K562 (cell line): Measurements from ENCODE around the gene TSC22D1. TPM values are rescaled to one million over a fixed set of nuclear protein-coding genes. Genes with fewer than 3 reads are reported as not detected.

Source experiments
- ATAC-seq: fragments of 200-7000 bp; cut with Tn5 transposase; 3 replicates; pipeline ENCODE4 v1.9.1; 2020; ENCODE audit warnings: moderate library complexity
- BruUV-seq: library from RNA; stranded (reverse); fragments of 400-500 nt; replicated peaks from 2 replicates; lab custom pipeline; 2021; lab: Mats Ljungman, UMichigan
- CTCF ChIA-PET: fragments of 300-600 bp; formaldehyde crosslinking; extraction: SDS; loops from one replicate; lab custom pipeline; 2021; ENCODE audit warnings: low intra/inter-chr PET ratio; lab: Yijun Ruan, JAX
- POLR2A ChIA-PET: fragments of 300-600, 350-650 bp; sonication (Branson Sonifier 250); formaldehyde crosslinking; extraction: SDS; loops from one replicate; lab custom pipeline; 2021; ENCODE audit warnings: antibody characterized with exemption, inconsistent platforms; lab: Yijun Ruan, JAX
- DNase-seq, 4 experiments: peaks; one replicate each; pipeline versions ENCODE4 v3.0.0 to v3.0.0-alpha.2; 2011 to 2018; ENCODE audit warnings: low spot score in 3 of 4, mixed read lengths in 3 of 4; ENCODE audit errors: extremely low read depth in 1 of 4
- FAIRE-seq: peaks from 2 replicates; lab custom pipeline; 2011; peaks lifted over from hg19 to GRCh38; lab: Jason Lieb, UNC
- H2AFZ ChIP-seq: 2 replicates; pipeline ENCODE4 v1.6.0; 2011; ENCODE audit warnings: low read depth, low read length, control low read depth, inconsistent platforms
- H3K27ac ChIP-seq: fragments of 200-600 bp; 3 replicates; pipeline ENCODE4 v1.8.0; 2011; ENCODE audit warnings: low read depth, mild to moderate bottlenecking, control low read depth, inconsistent platforms, low read length, moderate library complexity, mixed read lengths; ENCODE audit errors: extremely low read depth
- H3K27me3 ChIP-seq, 2 experiments: fragments of 300-600 bp in 1 of 2; 2 replicates in 1 of 2; 3 replicates in 1 of 2; pipeline versions ENCODE4 v1.6.0 to v1.8.0; 2011; ENCODE audit warnings: inconsistent platforms in 2 of 2, low read length in 2 of 2, mild to moderate bottlenecking in 1 of 2, mixed read lengths in 1 of 2, moderate library complexity in 1 of 2; ENCODE audit not compliant: control insufficient read depth in 2 of 2, insufficient read depth in 2 of 2
- H3K36me3 ChIP-seq: fragments of 300-600 bp; 3 replicates; pipeline ENCODE4 v1.8.0; 2011; ENCODE audit warnings: mild to moderate bottlenecking, low read length, inconsistent platforms; ENCODE audit not compliant: control insufficient read depth, insufficient read depth
- H3K4me1 ChIP-seq, 2 experiments: fragments of 200-600 bp in 1 of 2; replicated peaks in 1 of 2; 2 replicates in 1 of 2; 3 replicates in 1 of 2; pipeline versions ENCODE4 v1.5.1 to v1.8.0; 2011; ENCODE audit warnings: inconsistent platforms in 2 of 2, low read length in 2 of 2, mild to moderate bottlenecking in 1 of 2, mixed read lengths in 1 of 2, moderate library complexity in 1 of 2; ENCODE audit not compliant: control insufficient read depth in 2 of 2, insufficient read depth in 2 of 2
- H3K4me2 ChIP-seq: 2 replicates; pipeline ENCODE4 v1.6.1; 2011; ENCODE audit warnings: low read length, control low read depth, inconsistent platforms, mixed read lengths; ENCODE audit not compliant: insufficient read depth
- H3K4me3 ChIP-seq: fragments of 200-600 bp; sonication (generic), shearing (Covaris generic); 2 replicates; pipeline ENCODE4 v1.5.1; 2016; ENCODE audit warnings: control low read depth, inconsistent platforms
- H3K79me2 ChIP-seq: fragments of 200-600 bp; 3 replicates; pipeline ENCODE4 v1.8.0; 2011; ENCODE audit warnings: low read length, inconsistent platforms; ENCODE audit not compliant: control insufficient read depth, insufficient read depth
- H3K9ac ChIP-seq, 2 experiments: 2 replicates each; pipeline versions ENCODE4 v1.6.0 to v1.6.1; 2011; ENCODE audit warnings: low read depth in 2 of 2, low read length in 2 of 2, control low read depth in 1 of 2, inconsistent platforms in 1 of 2, mild to moderate bottlenecking in 1 of 2, mixed read lengths in 1 of 2; ENCODE audit not compliant: insufficient read depth in 1 of 2
- H3K9me1 ChIP-seq: one replicate; pipeline ENCODE4 v1.6.0; 2011; ENCODE audit warnings: inconsistent platforms, mild to moderate bottlenecking, low read length, moderate library complexity; ENCODE audit not compliant: control insufficient read depth, insufficient read depth
- H3K9me3 ChIP-seq: replicated peaks from 2 replicates; pipeline ENCODE4 v1.5.1; 2011; ENCODE audit warnings: low read depth, low read length, inconsistent platforms; ENCODE audit not compliant: control insufficient read depth, insufficient read depth
- H4K20me1 ChIP-seq: replicated peaks from 2 replicates; pipeline ENCODE4 v1.6.1; 2011; ENCODE audit warnings: low read length, inconsistent platforms, mixed read lengths; ENCODE audit not compliant: control insufficient read depth, insufficient read depth
- GTF2A2 ChIP-seq: IDR thresholded peaks from 2 replicates; pipeline ENCODE4 v1.6.1; 2016; ENCODE audit warnings: mild to moderate bottlenecking, missing genetic modification characterization, missing compliant biosample characterization
- HES1 ChIP-seq: fragments of 450-650 bp; IDR thresholded peaks from 2 replicates; pipeline ENCODE4 v1.6.1; 2016; ENCODE audit warnings: low read depth, mild to moderate bottlenecking, moderate library complexity
- SPI1 ChIP-seq: IDR thresholded peaks from 2 replicates; pipeline ENCODE4 v1.6.1; 2011; ENCODE audit warnings: low read depth, low read length, control low read depth, borderline replicate concordance
- TAF7 ChIP-seq: fragments of 450-650 bp; IDR thresholded peaks from 2 replicates; pipeline ENCODE4 v1.6.1; 2016; ENCODE audit warnings: missing genetic modification characterization, missing compliant biosample characterization
- ZNF584 ChIP-seq: fragments of 200-800 bp; sonication (Bioruptor generic); IDR thresholded peaks from 2 replicates; pipeline ENCODE4 v1.6.1; 2016; ENCODE audit warnings: low read depth, mild to moderate bottlenecking, missing genetic modification characterization, missing compliant biosample characterization
- ZNF609 ChIP-seq: sonication (generic); formaldehyde crosslinking; IDR thresholded peaks from 2 replicates; pipeline ENCODE4 v1.8.1; 2023; ENCODE audit warnings: missing genetic modification reagents, mild to moderate bottlenecking, borderline replicate concordance
- ZNF668 ChIP-seq: fragments of 250-450 bp; sonication (Bioruptor Pico); IDR thresholded peaks from 2 replicates; pipeline ENCODE4 v1.8.0; 2022; ENCODE audit warnings: mild to moderate bottlenecking, inconsistent platforms
- whole genome bisulfite sequencing: fragments of 100-300 bp; shearing (Covaris generic); methylation state at CpG from one replicate; pipeline ENCODE4 v1.1.6; 2016; ENCODE audit warnings: low coverage, mixed read lengths; ENCODE audit not compliant: insufficient coverage; ENCODE audit errors: missing lambda C conversion rate; 5-methylcytosine and 5-hydroxymethylcytosine counted together
- in situ Hi-C: fragments of 300-500 bp; cut with MboI; formaldehyde crosslinking; loops from 4 replicates; pipeline ENCODE4 v1.15.0; 2018; ENCODE audit warnings: inconsistent platforms, mixed read lengths
- intact Hi-C: fragments of 100-400 bp; cut with micrococcal nuclease; formaldehyde crosslinking; loops from 2 replicates; pipeline ENCODE4 v1.14.2; 2022
- polyA plus RNA-seq, 8 experiments: library from polyadenylated mRNA; depleted of rRNA in 4 of 8; stranded (reverse) in 5 of 8; unstranded in 3 of 8; fragments of >200 nt; fragmentation: Nextera tagmentation in 2 of 8; fragmentation: Illumina TruSeq in 1 of 8; extraction: Ambion mirVana in 2 of 8; extraction: Trizol in 1 of 8; gene quantifications; 2 replicates each; pipeline versions ENCODE4 v1.2.1 to v1.2.3, GENCODE V29; 2011 to 2014; ENCODE audit warnings: inconsistent platforms in 1 of 8, missing spikeins in 1 of 8
- total RNA-seq, 7 experiments: library from RNA; depleted of rRNA in 6 of 7; stranded (reverse); fragments of >200 nt in 6 of 7; fragmentation: Illumina TruSeq in 2 of 7; extraction: Trizol in 2 of 7; gene quantifications; 2 replicates each; pipeline versions ENCODE4 v1.2.1 to v1.2.3, GENCODE V29; 2011 to 2021; ENCODE audit warnings: low replicate concordance in 1 of 7

The TSC22D1 gene
- total and polyA plus RNA-seq, 9 of the 15 experiments (the other 6 are each of a cell fraction or from before 2014, with no cell fraction given): 2.6 to 19.8 (median 8.4) TPM

- TF ChIP-seq GTF2A2 (tag): no peak
- TF ChIP-seq ZNF609: no peak
Measured at GRCh38 chr13:44452418-44452817, 123.7 kb downstream of the TSC22D1 start (continued).

- 23% methylated on average over 7 of the region's 7 CpGs for WGBS
- H3K9ac ChIP-seq: no peak overlapping the region
- FAIRE-seq: no peak
- no peak for TF ChIP-seq ZNF668 (CRISPR knock-in tag)
- TF ChIP-seq ZNF584: no peak
- no peak for TF ChIP-seq TAF7
- TF ChIP-seq SPI1: no peak
- no peak for TF ChIP-seq HES1
- peaks cover 0 to 17% of the 10 kb centered on the region in 2 experiments; a peak in 2 of 5 replicates for H3K27me3 ChIP-seq
- no peaks in the 10 kb centered on the region for H3K36me3 ChIP-seq
- in situ Hi-C loops (loop anchor here (25.0 kb wide), 1 partner anchor 414 kb away; no protein-coding TSS in a partner anchor), intact Hi-C loops (no loop called here)
- H3K79me2 ChIP-seq: no peaks in the 10 kb centered on the region
- no TSS peak for BruUV-seq
- H3K9me3 ChIP-seq: 0 out of 2 replicates have a peak, but pooled peaks cover 2% of the 10 kb centered on the region
- no peak overlapping the region for H2AFZ ChIP-seq
- no peaks in the 10 kb centered on the region for H4K20me1 ChIP-seq
- no peak overlapping the region for H3K4me2 ChIP-seq
- CTCF ChIA-PET: no interaction called here
- no peaks in the 10 kb centered on the region for H3K9me1 ChIP-seq
- DNase-seq: no peak
- H3K4me3 ChIP-seq: no peak overlapping the region
- POLR2A ChIA-PET: interaction anchor here (0.8 kb wide), 1 partner anchor 17 kb away, joined by 3 read pairs; no protein-coding TSS in a partner anchor
- H3K27ac ChIP-seq: no peak overlapping the region
- no peaks in the 10 kb centered on the region for H3K4me1 ChIP-seq
- ATAC-seq: no peak
Measured at GRCh38 chr13:44451651-44452050, 124.5 kb downstream of the TSC22D1 start.
